ENCODE results near the gene TNS2. TPM values are rescaled to one million over a fixed set of nuclear protein-coding genes. Genes with fewer than 3 reads are reported as not detected.
"Not testable (repeated sequence)": the region's sequence is repeated elsewhere in the genome, so short reads cannot be mapped to it uniquely, and the experiment has no call there.

The TNS2 gene
- total and polyA plus RNA-seq, 2 of the 13 experiments (the other 11 are each of a cell fraction or from before 2014, with no cell fraction given): 8.9 to 20.4 TPM

- ATAC-seq (peak; percentile 46; the same call in 2 of the 3 replicates), FAIRE-seq (no peak), DNase-seq (ENCODE audit: low spot score) (no peak)
- no peak for TF ChIP-seq ZC3H13 (CRISPR knock-in tag; IDR thresholded peaks at IDR 0.05)
- peak; percentile 37 for TF ChIP-seq RBM22 (optimal IDR thresholded peaks at IDR 0.05; ENCODE audit: low read length)
- ChIA-PET POLR2A (interaction anchor here (2.2 to 3.3 kb wide), 2 partner anchors 18 to 19 kb away, joined by 5 to 14 read pairs; partner anchors contain the start of gene EIF4B), CTCF (ENCODE audit: low intra/inter-chr PET ratio, low total read pairs) (no interaction called here)
- H3K4me3 ChIP-seq (replicated peaks in 1 of 3; ENCODE audit: insufficient read depth in 1 of 3, low read depth in 2 of 3, low read length in 3 of 3): no peak overlapping the region
- H3K9ac ChIP-seq (ENCODE audit: insufficient read depth, low read depth, low read length): no peak overlapping the region
- no peak overlapping the region for H2AFZ ChIP-seq (ENCODE audit: low read length)
- WGBS (ENCODE audit: low lambda C conversion rate): 93% methylated on average over 3 of the region's 3 CpGs
- no peak overlapping the region for H3K27ac ChIP-seq (ENCODE audit: extremely low read length, insufficient read depth, low read length)
- H3K36me3 ChIP-seq (replicated peaks in 1 of 2; ENCODE audit: control insufficient read depth in 1 of 2, insufficient read depth in 2 of 2, low read length in 2 of 2): peaks cover 30 to 83% of the 10 kb centered on the region in 2 experiments
- in situ Hi-C loops (cut with HindIII; ENCODE audit: extremely low pct_ligation_motif_present, low pct_unique_long_range_greater_than_20kb): no loop called here
- no peak overlapping the region for H3K4me2 ChIP-seq (ENCODE audit: low read depth, low read length)
- no peaks in the 10 kb centered on the region for H3K27me3 ChIP-seq (ENCODE audit: control insufficient read depth in 1 of 2, insufficient read depth in 2 of 2, low read length in 2 of 2)
- H3K9me3 ChIP-seq (ENCODE audit: low read length): no peaks in the 10 kb centered on the region
- H3K4me1 ChIP-seq (ENCODE audit: insufficient read depth, low read length): peaks cover 14% of the 10 kb centered on the region
- intact Hi-C loops (cut with micrococcal nuclease; ENCODE audit: unreplicated experiment): no loop called here
- H4K20me1 ChIP-seq (ENCODE audit: insufficient read depth, low read length): no peaks in the 10 kb centered on the region
- H3K79me2 ChIP-seq (ENCODE audit: insufficient read depth, low read length): peaks cover 12% of the 10 kb centered on the region
- no TSS peak for BruUV-seq (replicated peaks)
These were observed 24.6 kb upstream of the TNS2 start for GRCh38 chr12:53025250-53025649.

GRCh38 chr12:53027014-53027413 lies 22.9 kb upstream of the TNS2 start:
- ATAC-seq; DNase-seq (ENCODE audit: low spot score); CTCF ChIA-PET (ENCODE audit: low intra/inter-chr PET ratio, low total read pairs); H3K4me2 ChIP-seq (ENCODE audit: low read depth, low read length); H3K4me1 ChIP-seq (ENCODE audit: insufficient read depth, low read length); FAIRE-seq; H3K27ac ChIP-seq (ENCODE audit: extremely low read length, insufficient read depth, low read length); H3K9ac ChIP-seq (ENCODE audit: insufficient read depth, low read depth, low read length); intact Hi-C loops (cut with micrococcal nuclease; ENCODE audit: unreplicated experiment); BruUV-seq (replicated peaks); H3K79me2 ChIP-seq (ENCODE audit: insufficient read depth, low read length); H4K20me1 ChIP-seq (ENCODE audit: insufficient read depth, low read length); in situ Hi-C loops (cut with HindIII; ENCODE audit: extremely low pct_ligation_motif_present, low pct_unique_long_range_greater_than_20kb); H2AFZ ChIP-seq (ENCODE audit: low read length); H3K27me3 ChIP-seq (ENCODE audit: control insufficient read depth in 1 of 2, insufficient read depth in 2 of 2, low read length in 2 of 2); H3K9me3 ChIP-seq (ENCODE audit: low read length); H3K4me3 ChIP-seq (replicated peaks in 1 of 3; ENCODE audit: insufficient read depth in 1 of 3, low read depth in 2 of 3, low read length in 3 of 3): not testable (repeated sequence)
- 92% methylated on average over 13 of the region's 13 CpGs for WGBS (ENCODE audit: low lambda C conversion rate)
- H3K36me3 ChIP-seq (replicated peaks in 1 of 2; ENCODE audit: control insufficient read depth in 1 of 2, insufficient read depth in 2 of 2, low read length in 2 of 2): peaks cover 29 to 80% of the 10 kb centered on the region in 2 experiments
- POLR2A ChIA-PET: interaction anchor here (1.0 to 3.3 kb wide), 4 partner anchors 17 to 21 kb away, joined by 3 to 14 read pairs (median 6); partner anchors contain the start of gene EIF4B

Data from HepG2 (cell line).